Measurements from ENCODE around the gene KSR1. TPM values are rescaled to one million over a fixed set of nuclear protein-coding genes. Genes with fewer than 3 reads are reported as not detected.

Gene KSR1
- polyA plus RNA-seq, 1 of the 3 experiments (the other 2 are of a cell fraction), result 7.5 TPM

- 74% methylated on average over 8 of the region's 14 CpGs for WGBS (ENCODE audit: low lambda C conversion rate)
- TF ChIP-seq RXRA (IDR thresholded peaks at IDR 0.05; ENCODE audit: borderline replicate concordance, low read depth) (no peak), JUND (IDR thresholded peaks at IDR 0.05) (no peak), TAF1 (IDR thresholded peaks at IDR 0.05; ENCODE audit: borderline replicate concordance, low read depth, low read length) (no peak), GABPA (IDR thresholded peaks at IDR 0.05; ENCODE audit: low read depth) (no peak), RAD21 (IDR thresholded peaks at IDR 0.05; ENCODE audit: low read length) (no peak), MXI1 (IDR thresholded peaks at IDR 0.05; ENCODE audit: low read depth, low read length) (no peak), TEAD4 (IDR thresholded peaks at IDR 0.05; ENCODE audit: borderline replicate concordance, insufficient read depth) (no peak), GATA2 (CRISPR knock-in tag; IDR thresholded peaks at IDR 0.05) (no peak), CTCF (IDR thresholded peaks at IDR 0.05) (no peak), MAX (IDR thresholded peaks at IDR 0.05; ENCODE audit: low read depth) (no peak), FOSL2 (IDR thresholded peaks at IDR 0.05; ENCODE audit: borderline replicate concordance, low read depth) (no peak), REST (IDR thresholded peaks at IDR 0.05; ENCODE audit: low read depth, low read length) (no peak)
- Histone ChIP-seq H3K27ac (ENCODE audit: low read depth in 2 of 2, low read length in 1 of 2) (no peak overlapping the region), H3K4me2 (no peak overlapping the region), H3K9me3 (no peaks in the 10 kb centered on the region), H3K79me2 (ENCODE audit: insufficient read depth) (no peaks in the 10 kb centered on the region), H3K9ac (no peak overlapping the region), H2AFZ (ENCODE audit: low read depth) (no peak overlapping the region), H3K4me1 (ENCODE audit: control insufficient read depth in 1 of 2, insufficient read depth in 2 of 2, low read depth in 1 of 2, low read length in 1 of 2) (no peaks in the 10 kb centered on the region; a peak in 1 of 4 replicates), H3K4me3 (ENCODE audit: low read depth in 2 of 2, low read length in 1 of 2) (no peak overlapping the region), H4K20me1 (ENCODE audit: insufficient read depth) (no peaks in the 10 kb centered on the region), H3K27me3 (ENCODE audit: insufficient read depth) (no peaks in the 10 kb centered on the region), H3K9me2 (no peaks in the 10 kb centered on the region), H3F3A (replicated peaks; ENCODE audit: insufficient read depth) (no peaks in the 10 kb centered on the region), H3K36me3 (replicated peaks in 1 of 2; ENCODE audit: control insufficient read depth in 1 of 2, insufficient read depth in 2 of 2, low read length in 1 of 2) (no peaks in the 10 kb centered on the region)
- no peak for DNase-seq
- ChIA-PET CTCF (interaction anchor here (1.0 to 1.4 kb wide), 4 partner anchors 17 to 123 kb away, joined by 3 to 7 read pairs (median 6); no protein-coding TSS in a partner anchor), POLR2A (no interaction called here)
These were observed 177.2 kb downstream of the KSR1 start for GRCh38 chr17:27633312-27634025.
